Caco-2 (cell line): ENCODE measurements around the gene MEF2D. TPM values are rescaled to one million over a fixed set of nuclear protein-coding genes. Genes with fewer than 3 reads are reported as not detected.

Experiments used
- BruUV-seq: library from RNA; stranded (reverse); fragments of 400-500 nt; replicated peaks from 2 replicates; lab custom pipeline; 2021; lab: Mats Ljungman, UMichigan
- CTCF ChIA-PET: fragments of 300-600 bp; sonication (Branson Sonifier 250); formaldehyde crosslinking; loops from one replicate; lab custom pipeline; 2022; ENCODE audit warnings: antibody characterized with exemption; lab: Charles Lee
- POLR2A ChIA-PET: fragments of 300-600 bp; sonication (Branson Sonifier 250); formaldehyde crosslinking; loops from one replicate; lab custom pipeline; 2022; ENCODE audit warnings: antibody characterized with exemption; lab: Charles Lee
- DNase-seq, 2 experiments: peaks; one replicate each; pipeline versions ENCODE4 v3.0.0 to v3.0.0-alpha.2; 2020 to 2022
- H3K27me3 ChIP-seq: replicated peaks from 2 replicates; pipeline ENCODE4 v1.6.0; 2011; ENCODE audit warnings: low read length; ENCODE audit not compliant: control insufficient read depth, insufficient read depth
- H3K36me3 ChIP-seq: 2 replicates; pipeline ENCODE4 v1.5.1; 2011; ENCODE audit warnings: low read length; ENCODE audit not compliant: control insufficient read depth, insufficient read depth
- H3K4me1 ChIP-seq: fragments of 250-450 bp; sonication (Bioruptor Pico); 2 replicates; pipeline ENCODE4 v1.5.1; 2020; ENCODE audit warnings: mild to moderate bottlenecking
- H3K4me3 ChIP-seq: 2 replicates; pipeline ENCODE4 v1.5.1; 2011; ENCODE audit warnings: low read depth, mild to moderate bottlenecking, control low read depth, low read length
- H3K9me3 ChIP-seq: fragments of 250-450 bp; sonication (Bioruptor Pico); 2 replicates; pipeline ENCODE4 v1.5.1; 2020; ENCODE audit warnings: mild to moderate bottlenecking, moderate library complexity
- H3K27ac Mint-ChIP-seq: one replicate; pipeline ENCODE4 v1.8.0; 2022; ENCODE audit warnings: mixed read lengths; ENCODE audit not compliant: unreplicated experiment
- H3K27me3 Mint-ChIP-seq: one replicate; pipeline ENCODE4 v1.8.0; 2022; ENCODE audit warnings: mixed read lengths; ENCODE audit not compliant: insufficient read depth, unreplicated experiment
- H3K36me3 Mint-ChIP-seq: one replicate; pipeline ENCODE4 v1.8.0; 2022; ENCODE audit warnings: mild to moderate bottlenecking, mixed read lengths; ENCODE audit not compliant: insufficient read depth, unreplicated experiment
- H3K4me1 Mint-ChIP-seq: one replicate; pipeline ENCODE4 v1.8.0; 2022; ENCODE audit warnings: low read depth, mixed read lengths; ENCODE audit not compliant: unreplicated experiment
- H3K4me3 Mint-ChIP-seq: one replicate; pipeline ENCODE4 v1.8.0; 2022; ENCODE audit warnings: mild to moderate bottlenecking, moderate library complexity, mixed read lengths; ENCODE audit not compliant: unreplicated experiment
- H3K9me3 Mint-ChIP-seq: one replicate; pipeline ENCODE4 v1.8.0; 2022; ENCODE audit warnings: mixed read lengths; ENCODE audit not compliant: unreplicated experiment
- CTCF ChIP-seq, 2 experiments: fragments of 200-600 bp in 1 of 2; IDR thresholded peaks; 1 replicate in 1 of 2; 2 replicates in 1 of 2; pipeline versions ENCODE4 v1.5.1 to v1.8.0; 2011 to 2022; ENCODE audit warnings: antibody characterized with exemption in 1 of 2, control low read depth in 1 of 2, inconsistent platforms in 1 of 2, low read depth in 1 of 2, low read length in 1 of 2, mild to moderate bottlenecking in 1 of 2, moderate library complexity in 1 of 2; ENCODE audit not compliant: insufficient read depth in 1 of 2, severe bottlenecking in 1 of 2, unreplicated experiment in 1 of 2
- intact Hi-C: fragments of 100-400 bp; cut with micrococcal nuclease; formaldehyde crosslinking; loops from one replicate; pipeline ENCODE4 v1.10.0; 2022; ENCODE audit not compliant: unreplicated experiment
- total RNA-seq: library from RNA; stranded (reverse); gene quantifications from 2 replicates; pipeline ENCODE4 v1.2.3, GENCODE V29; 2022

The MEF2D gene
- total RNA-seq, 1 experiment from 2014 or later = 18.6 TPM

GRCh38 chr1:156528231-156528630 is 27.7 kb upstream of the MEF2D start:
- POLR2A ChIA-PET = no interaction called here
- no peaks in the 10 kb centered on the region for H3K4me1 ChIP-seq
- CTCF ChIA-PET = no interaction called here
- no peaks in the 10 kb centered on the region for H3K9me3 Mint-ChIP-seq
- no peak overlapping the region for H3K4me3 ChIP-seq
- no peak for TF ChIP-seq CTCF (IDR thresholded peaks at IDR 0.05; ENCODE audit: insufficient read depth in 1 of 2, low read depth in 1 of 2, low read length in 1 of 2, severe bottlenecking in 1 of 2, unreplicated experiment in 1 of 2)
- H3K36me3 ChIP-seq = no peaks in the 10 kb centered on the region; the same call in 1 of the 2 replicates
- H3K27me3 ChIP-seq = no peaks in the 10 kb centered on the region
- no peak overlapping the region for H3K27ac Mint-ChIP-seq
- no peaks in the 10 kb centered on the region for H3K4me1 Mint-ChIP-seq
- no peaks in the 10 kb centered on the region for H3K9me3 ChIP-seq
- peaks cover 50% of the 10 kb centered on the region for H3K36me3 Mint-ChIP-seq
- no peak for DNase-seq
- H3K27me3 Mint-ChIP-seq = no peaks in the 10 kb centered on the region
- BruUV-seq = no TSS peak
- no peak overlapping the region for H3K4me3 Mint-ChIP-seq
- intact Hi-C loops = no loop called here

- no peaks in the 10 kb centered on the region; the same call in 1 of the 2 replicates for H3K36me3 ChIP-seq
- H3K4me1 ChIP-seq = no peaks in the 10 kb centered on the region
- H3K27ac Mint-ChIP-seq = no peak overlapping the region
- no peaks in the 10 kb centered on the region for H3K27me3 ChIP-seq
- H3K4me1 Mint-ChIP-seq = no peaks in the 10 kb centered on the region
- CTCF ChIA-PET = interaction anchor here (0.6 kb wide), 1 partner anchor 82 kb away, joined by 3 read pairs; no protein-coding TSS in a partner anchor
- peaks cover 50% of the 10 kb centered on the region for H3K36me3 Mint-ChIP-seq
- intact Hi-C loops = no loop called here
- no TSS peak for BruUV-seq
- no peak overlapping the region for H3K4me3 Mint-ChIP-seq
- POLR2A ChIA-PET = interaction anchor here (0.6 kb wide), 1 partner anchor 88 kb away, joined by 3 read pairs; no protein-coding TSS in a partner anchor
- no peak for TF ChIP-seq CTCF (IDR thresholded peaks at IDR 0.05; ENCODE audit: insufficient read depth in 1 of 2, low read depth in 1 of 2, low read length in 1 of 2, severe bottlenecking in 1 of 2, unreplicated experiment in 1 of 2)
- H3K9me3 ChIP-seq = no peaks in the 10 kb centered on the region
- no peaks in the 10 kb centered on the region for H3K9me3 Mint-ChIP-seq
- H3K4me3 ChIP-seq = no peak overlapping the region
- no peaks in the 10 kb centered on the region for H3K27me3 Mint-ChIP-seq
- DNase-seq = no peak
These were observed 27.0 kb upstream of the MEF2D start for GRCh38 chr1:156527584-156527983.

- H3K36me3 Mint-ChIP-seq = peaks cover 41% of the 10 kb centered on the region
- no peaks in the 10 kb centered on the region for H3K27me3 ChIP-seq
- no peak overlapping the region for H3K4me3 Mint-ChIP-seq
- no peaks in the 10 kb centered on the region for H3K9me3 ChIP-seq
- H3K9me3 Mint-ChIP-seq = no peaks in the 10 kb centered on the region
- H3K36me3 ChIP-seq = no peaks in the 10 kb centered on the region; the same call in 1 of the 2 replicates
- no peak overlapping the region for H3K27ac Mint-ChIP-seq
- intact Hi-C loops = no loop called here
- no TSS peak for BruUV-seq
- ChIA-PET CTCF (interaction anchor here (0.6 kb wide), 1 partner anchor 25 kb away, joined by 3 read pairs; no protein-coding TSS in a partner anchor), POLR2A (no interaction called here)
- no peaks in the 10 kb centered on the region for H3K4me1 Mint-ChIP-seq
- H3K27me3 Mint-ChIP-seq = no peaks in the 10 kb centered on the region
- no peak for DNase-seq
- TF ChIP-seq CTCF (IDR thresholded peaks at IDR 0.05; ENCODE audit: insufficient read depth in 1 of 2, low read depth in 1 of 2, low read length in 1 of 2, severe bottlenecking in 1 of 2, unreplicated experiment in 1 of 2) = no peak
- H3K4me1 ChIP-seq = no peaks in the 10 kb centered on the region
- no peak overlapping the region for H3K4me3 ChIP-seq
These were observed 25.4 kb upstream of the MEF2D start for GRCh38 chr1:156525856-156526489.
